ENCODE results near the gene ATRAID. TPM values are rescaled to one million over a fixed set of nuclear protein-coding genes. Genes with fewer than 3 reads are reported as not detected.

Gene ATRAID
- total and polyA plus RNA-seq, 5 experiments from 2014 or later: 105 to 388 (median 299) TPM

GRCh38 chr2:27216416-27217137 is 4.7 kb downstream of the ATRAID start:
- Mint-ChIP-seq H3K9me3 (no peaks in the 10 kb centered on the region), H3K4me1 (peaks cover 26 to 55% (median 44%) of the 10 kb centered on the region in 4 donors), H3K4me3 (peak overlapping the region; percentile 90 to 99 (median 96)), H3K27ac (peak overlapping the region; percentile 76 to 99 (median 94)), H3K27me3 (no peaks in the 10 kb centered on the region), H3K36me3 (peaks cover 5 to 33% (median 9%) of the 10 kb centered on the region in 3 donors)
- DNase-seq (peak in 1 of 10 donors; percentile 45), ATAC-seq (no peak)
- POLR2A ChIA-PET: interaction anchor here (0.6 to 1.8 kb wide), 4 partner anchors 21 to 125 kb away, joined by 3 to 5 read pairs (median 3); no protein-coding TSS in a partner anchor

- Mint-ChIP-seq H3K4me1 (peaks cover 26 to 54% (median 44%) of the 10 kb centered on the region in 4 donors), H3K27me3 (no peaks in the 10 kb centered on the region), H3K36me3 (peaks cover 3 to 40% (median 13%) of the 10 kb centered on the region in 3 donors), H3K27ac (peak within 1 kb of the TSS; percentile 76 to 99 (median 94)), H3K4me3 (peak within 1 kb of the TSS; percentile 90 to 99 (median 96)), H3K9me3 (no peaks in the 10 kb centered on the region)
- DNase-seq (peak; percentile 78 to 90 (median 84)), ATAC-seq (peak; percentile 70 to 82)
- POLR2A ChIA-PET: interaction anchor here (0.6 to 1.8 kb wide), 5 partner anchors 20 to 126 kb away, joined by 3 to 5 read pairs (median 3); no protein-coding TSS in a partner anchor
Observed at GRCh38 chr2:27217173-27218121, 5.6 kb downstream of the ATRAID start, which contains the start of gene CAD. Gene CAD, plus strand, starts transcription at chr2:27217369. Its CDS starts 183 bp downstream, at chr2:27217552.

- no peaks in the 10 kb centered on the region for H3K27me3 Mint-ChIP-seq
- H3K4me1 Mint-ChIP-seq: peaks cover 19 to 42% (median 34%) of the 10 kb centered on the region in 4 donors
- POLR2A ChIA-PET: interaction anchor here (0.9 kb wide), 1 partner anchor 125 kb away, joined by 3 read pairs; no protein-coding TSS in a partner anchor
- peak overlapping the region; percentile 30 to 99 (median 96) for H3K4me3 Mint-ChIP-seq
- ATAC-seq (no peak), DNase-seq (no peak)
- H3K36me3 Mint-ChIP-seq: peaks cover 0 to 46% (median 14%) of the 10 kb centered on the region in 3 donors
- peak overlapping the region in 8 of 10 donors; percentile 1 to 98 (median 82) for H3K27ac Mint-ChIP-seq
- H3K9me3 Mint-ChIP-seq: no peaks in the 10 kb centered on the region
Observed at GRCh38 chr2:27218614-27219013, 6.8 kb downstream of the ATRAID start.

GRCh38 chr2:27219091-27219490 is 7.2 kb downstream of the ATRAID start:
- peak overlapping the region in 5 of 10 donors; percentile 1 to 91 (median 52) for H3K27ac Mint-ChIP-seq
- peaks cover 0 to 48% (median 13%) of the 10 kb centered on the region in 3 donors for H3K36me3 Mint-ChIP-seq
- POLR2A ChIA-PET: no interaction called here

GRCh38 chr2:27220091-27220490 is 8.2 kb downstream of the ATRAID start:
- peaks cover 18 to 39% (median 33%) of the 10 kb centered on the region in 4 donors for H3K4me1 Mint-ChIP-seq
- DNase-seq (no peak), ATAC-seq (no peak)
- POLR2A ChIA-PET: no interaction called here
- no peak overlapping the region for H3K27ac Mint-ChIP-seq
- peaks cover 0 to 58% (median 21%) of the 10 kb centered on the region in 3 donors for H3K36me3 Mint-ChIP-seq
- H3K4me3 Mint-ChIP-seq: peak overlapping the region in 1 of 10 donors; percentile 32
- no peaks in the 10 kb centered on the region for H3K9me3 Mint-ChIP-seq
- H3K27me3 Mint-ChIP-seq: no peaks in the 10 kb centered on the region

More at GRCh38 chr2:27219091-27219490, 7.2 kb downstream of the ATRAID start:
- DNase-seq (no peak), ATAC-seq (no peak)
- Mint-ChIP-seq H3K9me3 (no peaks in the 10 kb centered on the region), H3K4me3 (peak overlapping the region in 4 of 10 donors; percentile 30 to 99 (median 94)), H3K4me1 (peaks cover 18 to 39% (median 33%) of the 10 kb centered on the region in 4 donors), H3K27me3 (no peaks in the 10 kb centered on the region)

- no peak for ATAC-seq
- H3K27me3 Mint-ChIP-seq: no peaks in the 10 kb centered on the region
- H3K4me3 Mint-ChIP-seq: peak overlapping the region in 1 of 10 donors; percentile 41
- POLR2A ChIA-PET: interaction anchor here (0.7 kb wide), 1 partner anchor 8 kb away, joined by 6 read pairs; no protein-coding TSS in a partner anchor
- no peak for DNase-seq
- H3K36me3 Mint-ChIP-seq: peaks cover 0 to 61% (median 21%) of the 10 kb centered on the region in 3 donors
- H3K27ac Mint-ChIP-seq: peak overlapping the region in 1 of 10 donors; percentile 3
- no peaks in the 10 kb centered on the region for H3K9me3 Mint-ChIP-seq
- peaks cover 18 to 33% (median 31%) of the 10 kb centered on the region in 4 donors for H3K4me1 Mint-ChIP-seq
Observed at GRCh38 chr2:27221166-27221565, 9.3 kb downstream of the ATRAID start.

GRCh38 chr2:27222407-27222806 is 10.6 kb downstream of the ATRAID start:
- peak overlapping the region in 1 of 10 donors; percentile 59 for H3K27ac Mint-ChIP-seq
- no peaks in the 10 kb centered on the region for H3K27me3 Mint-ChIP-seq
- peaks cover 0 to 67% (median 22%) of the 10 kb centered on the region in 3 donors for H3K36me3 Mint-ChIP-seq
- no peak for DNase-seq
- no peak for ATAC-seq
- H3K4me1 Mint-ChIP-seq: peaks cover 12 to 23% (median 20%) of the 10 kb centered on the region in 4 donors
- no peak overlapping the region for H3K4me3 Mint-ChIP-seq
- no peaks in the 10 kb centered on the region for H3K9me3 Mint-ChIP-seq
- POLR2A ChIA-PET: no interaction called here

- H3K4me1 Mint-ChIP-seq: peaks cover 3 to 14% (median 10%) of the 10 kb centered on the region in 4 donors
- no peak overlapping the region for H3K4me3 Mint-ChIP-seq
- no peaks in the 10 kb centered on the region for H3K27me3 Mint-ChIP-seq
- H3K36me3 Mint-ChIP-seq: peaks cover 0 to 77% (median 31%) of the 10 kb centered on the region in 3 donors
- DNase-seq (peak in 1 of 10 donors; percentile 46), ATAC-seq (no peak)
- H3K9me3 Mint-ChIP-seq: no peaks in the 10 kb centered on the region
- H3K27ac Mint-ChIP-seq: peak overlapping the region in 1 of 10 donors; percentile 24
- POLR2A ChIA-PET: no interaction called here
Observed at GRCh38 chr2:27223416-27223815, 11.6 kb downstream of the ATRAID start.

- Mint-ChIP-seq H3K27ac (no peak overlapping the region), H3K4me3 (no peak overlapping the region), H3K9me3 (no peaks in the 10 kb centered on the region)
Observed at GRCh38 chr2:27225526-27225925, 13.7 kb downstream of the ATRAID start.

GRCh38 chr2:27227501-27227900 is 15.7 kb downstream of the ATRAID start:
- Mint-ChIP-seq H3K36me3 (peaks cover 0 to 91% (median 36%) of the 10 kb centered on the region in 3 donors), H3K27ac (no peak overlapping the region), H3K9me3 (no peaks in the 10 kb centered on the region), H3K4me3 (no peak overlapping the region), H3K4me1 (peaks cover 0 to 2% (median under 1%) of the 10 kb centered on the region in 4 donors), H3K27me3 (no peaks in the 10 kb centered on the region)
- ATAC-seq (no peak), DNase-seq (no peak)
- POLR2A ChIA-PET: no interaction called here

More at GRCh38 chr2:27225526-27225925, 13.7 kb downstream of the ATRAID start:
- H3K36me3 Mint-ChIP-seq: peaks cover 0 to 87% (median 33%) of the 10 kb centered on the region in 3 donors
- H3K27me3 Mint-ChIP-seq: no peaks in the 10 kb centered on the region
- H3K4me1 Mint-ChIP-seq: peaks cover 0 to 4% (median 0%) of the 10 kb centered on the region in 4 donors
- ATAC-seq (no peak), DNase-seq (peak in 1 of 10 donors; percentile 51)
- POLR2A ChIA-PET: no interaction called here

- ATAC-seq: no peak
- peak in 1 of 10 donors; percentile 10 for DNase-seq
- POLR2A ChIA-PET: interaction anchor here (1.1 to 1.6 kb wide), 2 partner anchors 8 to 10 kb away, joined by 3 to 4 read pairs; no protein-coding TSS in a partner anchor
- Mint-ChIP-seq H3K27ac (no peak overlapping the region), H3K9me3 (no peaks in the 10 kb centered on the region), H3K27me3 (no peaks in the 10 kb centered on the region), H3K36me3 (peaks cover 0 to 96% (median 38%) of the 10 kb centered on the region in 3 donors), H3K4me1 (peaks cover 0 to 4% (median 1%) of the 10 kb centered on the region in 4 donors), H3K4me3 (no peak overlapping the region)
Observed at GRCh38 chr2:27231921-27232320, 20.1 kb downstream of the ATRAID start.

- H3K9me3 Mint-ChIP-seq: no peaks in the 10 kb centered on the region
- peaks cover 0 to 4% (median 1%) of the 10 kb centered on the region in 4 donors for H3K4me1 Mint-ChIP-seq
- peaks cover 0 to 96% (median 31%) of the 10 kb centered on the region in 3 donors for H3K36me3 Mint-ChIP-seq
- peak in 1 of 10 donors; percentile 32 for DNase-seq
- ATAC-seq: no peak
- H3K27me3 Mint-ChIP-seq: no peaks in the 10 kb centered on the region
- no peak overlapping the region for H3K4me3 Mint-ChIP-seq
- POLR2A ChIA-PET: no interaction called here
- no peak overlapping the region for H3K27ac Mint-ChIP-seq
Observed at GRCh38 chr2:27233341-27233740, 21.5 kb downstream of the ATRAID start.

Measured in naive thymus-derived CD8-positive, alpha-beta T cell (primary cell).